Fibroblast of lung (primary cell): ENCODE measurements around the gene ARHGEF26. TPM values are rescaled to one million over a fixed set of nuclear protein-coding genes. Genes with fewer than 3 reads are reported as not detected.

Experiments used
- DNase-seq, 2 donors: peaks; one replicate each; pipeline versions ENCODE4 v3.0.0 to v3.0.0-alpha.2; 2010; ENCODE audit warnings: low read depth in 2 of 2
- H2AFZ ChIP-seq: 2 replicates; pipeline ENCODE4 v1.5.1; 2012; ENCODE audit warnings: low read length, control low read depth, inconsistent platforms
- H3K27ac ChIP-seq: 2 replicates; pipeline ENCODE4 v1.5.1; 2011; ENCODE audit warnings: low read length, control low read depth; ENCODE audit not compliant: insufficient read depth
- H3K27me3 ChIP-seq: 2 replicates; pipeline ENCODE4 v1.5.1; 2011; ENCODE audit warnings: mild to moderate bottlenecking, low read length; ENCODE audit not compliant: control insufficient read depth, insufficient read depth
- H3K36me3 ChIP-seq: 2 replicates; pipeline ENCODE4 v1.5.1; 2011; ENCODE audit warnings: low read length; ENCODE audit not compliant: control insufficient read depth, insufficient read depth
- H3K4me1 ChIP-seq: 2 replicates; pipeline ENCODE4 v1.5.1; 2011; ENCODE audit warnings: low read length; ENCODE audit not compliant: control insufficient read depth, insufficient read depth; ENCODE audit errors: extremely low read depth
- H3K4me2 ChIP-seq: 2 replicates; pipeline ENCODE4 v1.5.1; 2011; ENCODE audit warnings: low read length, control low read depth; ENCODE audit not compliant: insufficient read depth; ENCODE audit errors: extremely low read depth
- H3K4me3 ChIP-seq, 4 experiments: fragments of 200-600 bp in 1 of 4; sonication (generic) in 1 of 4; replicated peaks in 1 of 4; 2 replicates each; pipeline ENCODE4 v1.5.1; 2011 to 2016; ENCODE audit warnings: low read length in 4 of 4, low read depth in 3 of 4, mild to moderate bottlenecking in 3 of 4, control low read depth in 2 of 4, inconsistent platforms in 1 of 4, mixed read lengths in 1 of 4; ENCODE audit not compliant: insufficient read depth in 1 of 4; ENCODE audit errors: control extremely low read depth in 1 of 4
- H3K79me2 ChIP-seq: 2 replicates; pipeline ENCODE4 v1.5.1; 2012; ENCODE audit warnings: mild to moderate bottlenecking, low read length, inconsistent platforms; ENCODE audit not compliant: control insufficient read depth, insufficient read depth
- H3K9ac ChIP-seq: 2 replicates; pipeline ENCODE4 v1.5.1; 2011; ENCODE audit warnings: mild to moderate bottlenecking, low read length, control low read depth; ENCODE audit not compliant: insufficient read depth
- H3K9me3 ChIP-seq: 2 replicates; pipeline ENCODE4 v1.5.1; 2012; ENCODE audit warnings: low read depth, low read length; ENCODE audit not compliant: control insufficient read depth, insufficient read depth
- H4K20me1 ChIP-seq: 2 replicates; pipeline ENCODE4 v1.5.1; 2011; ENCODE audit warnings: low read length; ENCODE audit not compliant: control insufficient read depth, insufficient read depth; ENCODE audit errors: extremely low read depth
- EZH2 ChIP-seq: IDR thresholded peaks from 2 replicates; pipeline ENCODE4 v1.5.1; 2012; ENCODE audit warnings: low read length, control low read depth, mild to moderate bottlenecking; ENCODE audit errors: missing control alignments
- polyA plus RNA-seq, 2 donors: library from polyadenylated mRNA; depleted of rRNA in 1 of 2; stranded (reverse) in 1 of 2; unstranded in 1 of 2; fragments of >200 nt; gene quantifications; 2 replicates each; pipeline ENCODE4 v1.2.1, GENCODE V29; 2011 to 2012; ENCODE audit warnings: missing spikeins in 1 of 2
- total RNA-seq: library from RNA; depleted of rRNA; stranded (reverse); fragments of >200 nt; gene quantifications from 2 replicates; pipeline ENCODE4 v1.2.1, GENCODE V29; 2014
- TF ChIP-seq, protein P1 (sequence below), 2 donors: IDR thresholded peaks in 1 of 2; conservative IDR thresholded peaks in 1 of 2; 1 replicate in 1 of 2; 2 replicates in 1 of 2; pipeline ENCODE4 v1.5.1; 2011 to 2012; ENCODE audit warnings: low read length in 2 of 2, control low read depth in 1 of 2, inconsistent platforms in 1 of 2, low read depth in 1 of 2, mild to moderate bottlenecking in 1 of 2

The ARHGEF26 gene
- total and polyA plus RNA-seq, 2 donors (not counting 1 experiment from before 2014, with no cell fraction given) = 0.72 to 2.1 TPM

DNA sequence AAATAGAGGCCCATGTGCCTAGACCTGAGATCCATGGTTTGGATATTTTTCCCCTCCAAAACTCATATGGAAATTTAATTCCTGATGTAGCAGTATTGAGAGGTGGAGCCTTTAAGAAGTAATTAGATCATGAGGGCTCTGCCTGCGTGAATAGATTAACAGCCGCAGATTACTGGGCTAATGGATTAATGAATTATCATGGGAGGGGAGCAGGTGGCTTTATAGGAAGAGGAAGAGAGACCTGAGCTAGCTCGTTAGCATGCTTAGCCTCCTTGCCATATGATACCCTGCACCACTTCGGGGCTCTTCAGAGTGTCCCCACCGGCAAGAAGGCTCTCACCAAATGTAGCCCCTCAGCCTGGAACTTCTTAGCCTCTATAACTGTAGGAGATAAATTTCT is 15.8 kb downstream of the ARHGEF26 start:
- H2AFZ ChIP-seq = no peak overlapping the region
- TF ChIP-seq, protein P1, sequence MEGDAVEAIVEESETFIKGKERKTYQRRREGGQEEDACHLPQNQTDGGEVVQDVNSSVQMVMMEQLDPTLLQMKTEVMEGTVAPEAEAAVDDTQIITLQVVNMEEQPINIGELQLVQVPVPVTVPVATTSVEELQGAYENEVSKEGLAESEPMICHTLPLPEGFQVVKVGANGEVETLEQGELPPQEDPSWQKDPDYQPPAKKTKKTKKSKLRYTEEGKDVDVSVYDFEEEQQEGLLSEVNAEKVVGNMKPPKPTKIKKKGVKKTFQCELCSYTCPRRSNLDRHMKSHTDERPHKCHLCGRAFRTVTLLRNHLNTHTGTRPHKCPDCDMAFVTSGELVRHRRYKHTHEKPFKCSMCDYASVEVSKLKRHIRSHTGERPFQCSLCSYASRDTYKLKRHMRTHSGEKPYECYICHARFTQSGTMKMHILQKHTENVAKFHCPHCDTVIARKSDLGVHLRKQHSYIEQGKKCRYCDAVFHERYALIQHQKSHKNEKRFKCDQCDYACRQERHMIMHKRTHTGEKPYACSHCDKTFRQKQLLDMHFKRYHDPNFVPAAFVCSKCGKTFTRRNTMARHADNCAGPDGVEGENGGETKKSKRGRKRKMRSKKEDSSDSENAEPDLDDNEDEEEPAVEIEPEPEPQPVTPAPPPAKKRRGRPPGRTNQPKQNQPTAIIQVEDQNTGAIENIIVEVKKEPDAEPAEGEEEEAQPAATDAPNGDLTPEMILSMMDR (conservative IDR thresholded peaks at IDR 0.05 in 1 of 2, IDR thresholded peaks at IDR 0.05 in 1 of 2; ENCODE audit: low read depth in 1 of 2, low read length in 2 of 2) = no peak
- no peak overlapping the region for H3K9ac ChIP-seq
- H3K4me2 ChIP-seq = no peak overlapping the region
- no peak for DNase-seq
- H3K4me1 ChIP-seq = no peaks in the 10 kb centered on the region
- no peaks in the 10 kb centered on the region for H3K9me3 ChIP-seq
- H3K27ac ChIP-seq = no peak overlapping the region
- no peaks in the 10 kb centered on the region for H3K36me3 ChIP-seq
- no peak overlapping the region for H3K4me3 ChIP-seq
- no peaks in the 10 kb centered on the region for H4K20me1 ChIP-seq
- no peaks in the 10 kb centered on the region for H3K79me2 ChIP-seq
- H3K27me3 ChIP-seq = no peaks in the 10 kb centered on the region

DNA sequence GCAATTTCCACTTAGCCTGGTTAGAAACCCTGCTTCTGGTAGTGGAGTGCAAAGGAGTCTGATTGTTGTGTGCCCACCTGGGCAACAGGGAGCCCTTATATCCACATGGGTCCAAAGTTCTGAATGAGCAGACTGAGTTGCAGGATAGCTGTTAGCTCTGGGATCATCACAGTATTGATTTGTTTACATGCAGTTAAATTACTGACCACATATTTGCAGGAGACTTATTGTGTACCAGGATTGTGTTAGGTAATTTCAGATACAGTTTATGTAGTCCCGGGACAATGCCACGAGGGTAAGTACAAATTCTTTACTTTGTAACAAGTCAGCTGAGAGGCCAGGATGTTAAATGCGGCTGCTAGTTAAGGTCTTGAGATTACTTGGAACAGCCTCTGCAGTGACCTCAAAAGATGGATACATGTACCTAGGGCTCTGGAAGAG is 18.8 kb downstream of the ARHGEF26 start:
- H4K20me1 ChIP-seq = no peaks in the 10 kb centered on the region
- no peak for DNase-seq

DNA sequence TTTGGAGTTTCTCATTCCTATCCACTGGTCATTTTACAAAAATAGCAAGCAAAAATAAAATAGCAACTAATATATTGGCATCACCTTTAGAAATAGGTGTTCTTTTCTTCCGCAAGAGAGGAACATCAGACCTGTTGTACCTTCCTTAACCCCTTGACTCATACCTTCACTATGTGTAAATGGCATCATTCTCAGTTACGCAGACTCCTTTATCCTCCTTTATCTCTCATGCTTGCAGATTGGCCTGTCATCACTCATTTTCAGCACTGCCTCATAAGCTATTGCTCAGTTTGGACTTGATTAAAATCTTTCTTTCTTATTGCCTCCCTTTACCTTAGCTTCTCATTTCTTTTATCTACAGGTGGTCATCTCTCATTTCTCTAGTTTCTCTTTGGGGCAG is 21.4 kb downstream of the ARHGEF26 start:
- H3K27me3 ChIP-seq = no peaks in the 10 kb centered on the region
- no peaks in the 10 kb centered on the region for H3K79me2 ChIP-seq
- no peak overlapping the region for H3K27ac ChIP-seq
- H3K9me3 ChIP-seq = no peaks in the 10 kb centered on the region
- TF ChIP-seq EZH2 = no peak
- no peaks in the 10 kb centered on the region for H3K36me3 ChIP-seq
- no peaks in the 10 kb centered on the region for H4K20me1 ChIP-seq
- H3K4me2 ChIP-seq = no peak overlapping the region
- H2AFZ ChIP-seq = no peak overlapping the region
- no peak overlapping the region for H3K9ac ChIP-seq
- DNase-seq = no peak
- no peak overlapping the region for H3K4me3 ChIP-seq
- no peaks in the 10 kb centered on the region for H3K4me1 ChIP-seq

More for the DNA sequence above, 18.8 kb downstream of the ARHGEF26 start:
- no peaks in the 10 kb centered on the region for H3K79me2 ChIP-seq
- no peak overlapping the region for H2AFZ ChIP-seq
- no peaks in the 10 kb centered on the region for H3K4me1 ChIP-seq
- no peak overlapping the region for H3K4me3 ChIP-seq
- no peak overlapping the region for H3K27ac ChIP-seq
- no peak overlapping the region for H3K9ac ChIP-seq
- H3K4me2 ChIP-seq = no peak overlapping the region
- no peaks in the 10 kb centered on the region for H3K36me3 ChIP-seq
- no peaks in the 10 kb centered on the region for H3K9me3 ChIP-seq
- no peak for TF ChIP-seq EZH2
- TF ChIP-seq, protein P1 (conservative IDR thresholded peaks at IDR 0.05 in 1 of 2, IDR thresholded peaks at IDR 0.05 in 1 of 2; ENCODE audit: low read depth in 1 of 2, low read length in 2 of 2) = no peak
- H3K27me3 ChIP-seq = no peaks in the 10 kb centered on the region
